SK-N-SH treated with all-trans-retinoic acid at 6 μM for 48 hours (cell line): Measurements from ENCODE around the gene BICC1.

ENCODE experiments used
- ATAC-seq: fragments of 200-7000 bp; cut with Tn5 transposase; 3 replicates; pipeline ENCODE4 v1.9.1; 2020; ENCODE audit warnings: mild to moderate bottlenecking, moderate library complexity
- BACH2 ChIP-seq: fragments of 250-450 bp; sonication (Bioruptor Pico); IDR thresholded peaks from 2 replicates; pipeline ENCODE4 v1.9.0; 2021; ENCODE audit warnings: mild to moderate bottlenecking, borderline replicate concordance
- CSDC2 ChIP-seq: fragments of 250-450 bp; sonication (Bioruptor Pico); IDR thresholded peaks from 2 replicates; pipeline ENCODE4 v1.5.0; 2020; ENCODE audit warnings: mild to moderate bottlenecking, moderate library complexity
- ESRRG ChIP-seq: fragments of 250-450 bp; sonication (Bioruptor Pico); IDR thresholded peaks from 2 replicates; pipeline ENCODE4 v1.6.1; 2021; ENCODE audit warnings: mild to moderate bottlenecking
- GLIS3 ChIP-seq: fragments of 250-450 bp; sonication (Bioruptor Pico); IDR thresholded peaks from 2 replicates; pipeline ENCODE4 v1.5.0; 2020; ENCODE audit warnings: mild to moderate bottlenecking, moderate library complexity
- ISL1 ChIP-seq: fragments of 250-450 bp; sonication (Bioruptor Pico); IDR thresholded peaks from 2 replicates; pipeline ENCODE4 v2.1.2; 2022; ENCODE audit warnings: mild to moderate bottlenecking, moderate library complexity
- PPARA ChIP-seq: fragments of 250-450 bp; sonication (Bioruptor Pico); IDR thresholded peaks from 2 replicates; pipeline ENCODE4 v1.5.0; 2020; ENCODE audit warnings: mild to moderate bottlenecking, borderline replicate concordance
- RARB ChIP-seq: fragments of 250-450 bp; sonication (Bioruptor Pico); IDR thresholded peaks from 2 replicates; pipeline ENCODE4 v1.8.0; 2021; ENCODE audit warnings: mild to moderate bottlenecking, moderate library complexity
- SNAI2 ChIP-seq: fragments of 250-450 bp; sonication (Bioruptor Pico); IDR thresholded peaks from 2 replicates; pipeline ENCODE4 v1.5.0; 2020; ENCODE audit warnings: mild to moderate bottlenecking, moderate library complexity
- TCF4 ChIP-seq: fragments of 250-450 bp; sonication (Bioruptor Pico); IDR thresholded peaks from 2 replicates; pipeline ENCODE4 v1.8.0; 2021; ENCODE audit warnings: mild to moderate bottlenecking, moderate library complexity, borderline replicate concordance
- TOX ChIP-seq: fragments of 250-450 bp; sonication (Bioruptor Pico); IDR thresholded peaks from 2 replicates; pipeline ENCODE4 v1.8.0; 2021; ENCODE audit warnings: mild to moderate bottlenecking, moderate library complexity, borderline replicate concordance
- ZFP3 ChIP-seq: fragments of 250-450 bp; sonication (Bioruptor Pico); IDR thresholded peaks from 2 replicates; pipeline ENCODE4 v1.5.0; 2020; ENCODE audit warnings: mild to moderate bottlenecking, moderate library complexity
- ZFP30 ChIP-seq: fragments of 450-650 bp; formaldehyde crosslinking; IDR thresholded peaks from 2 replicates; pipeline ENCODE4 v1.5.0; 2022; ENCODE audit warnings: mild to moderate bottlenecking, moderate library complexity
- ZNF565 ChIP-seq: fragments of 450-650 bp; formaldehyde crosslinking; conservative IDR thresholded peaks from 2 replicates; pipeline ENCODE4 v1.5.0; 2020; ENCODE audit warnings: low read depth, mild to moderate bottlenecking, moderate library complexity
- ZNF70 ChIP-seq: fragments of 450-650 bp; formaldehyde crosslinking; IDR thresholded peaks from 2 replicates; pipeline ENCODE4 v1.5.0; 2020; ENCODE audit warnings: mild to moderate bottlenecking, moderate library complexity
- ZNF8 ChIP-seq: fragments of 450-650 bp; formaldehyde crosslinking; IDR thresholded peaks from 2 replicates; pipeline ENCODE4 v1.5.0; 2020; ENCODE audit warnings: mild to moderate bottlenecking, moderate library complexity
- TF ChIP-seq, protein P1 (sequence below): fragments of 250-450 bp; sonication (Bioruptor Pico); IDR thresholded peaks from 2 replicates; pipeline ENCODE4 v1.8.0; 2020; ENCODE audit warnings: mild to moderate bottlenecking, moderate library complexity, borderline replicate concordance
- TF ChIP-seq, protein P2 (sequence below): fragments of 250-450 bp; sonication (Bioruptor Pico); IDR thresholded peaks from 2 replicates; pipeline ENCODE4 v1.8.0; 2021; ENCODE audit warnings: low read depth, mild to moderate bottlenecking, moderate library complexity, borderline replicate concordance
- TF ChIP-seq, protein P3 (sequence below): fragments of 250-450 bp; sonication (Bioruptor Pico); IDR thresholded peaks from 2 replicates; pipeline ENCODE4 v1.5.1; 2020; ENCODE audit warnings: low read depth, mild to moderate bottlenecking, moderate library complexity

The BICC1 gene

DNA sequence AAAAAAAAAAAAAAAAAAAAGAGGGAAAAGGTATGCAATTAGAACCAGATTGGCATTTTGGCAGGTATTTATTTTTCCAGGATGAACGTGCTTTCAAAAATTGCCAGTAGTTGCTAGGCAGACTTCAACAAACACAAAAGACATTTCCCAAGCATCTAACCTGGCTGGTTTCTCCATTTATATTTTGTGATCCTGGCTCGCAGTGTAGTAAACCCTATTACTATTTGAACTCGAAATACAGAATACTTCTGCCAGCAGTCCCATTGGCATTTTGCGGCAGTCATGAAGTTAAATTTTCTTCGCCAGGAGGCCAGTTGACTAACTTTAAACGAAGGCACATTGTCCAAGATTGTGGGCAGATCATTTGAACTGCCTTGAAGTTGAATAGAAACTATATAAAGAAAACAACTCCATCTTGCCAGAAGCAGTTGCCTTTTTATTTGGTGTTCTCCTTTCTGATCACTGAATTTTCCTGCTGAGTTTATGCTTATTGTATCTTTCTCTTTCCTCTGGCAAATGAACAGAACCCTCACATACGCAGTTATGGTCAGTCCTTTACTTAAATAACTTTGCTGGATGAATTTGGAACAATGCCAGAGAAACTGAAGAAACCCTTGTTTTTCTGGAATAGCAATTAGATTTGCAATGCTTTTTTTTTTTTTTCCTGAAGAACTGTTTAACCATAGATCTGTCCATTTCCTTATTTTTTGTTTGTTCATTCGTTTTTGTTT is 132.9 kb downstream of the BICC1 start:
- TF ChIP-seq CSDC2 (CRISPR knock-in tag) (no peak), RARB (CRISPR knock-in tag) (no peak), ESRRG (CRISPR knock-in tag) (no peak), ZFP30 (CRISPR knock-in tag) (no peak), ZNF565 (CRISPR knock-in tag) (no peak), TOX (CRISPR knock-in tag) (no peak)
- TF ChIP-seq, protein P1, sequence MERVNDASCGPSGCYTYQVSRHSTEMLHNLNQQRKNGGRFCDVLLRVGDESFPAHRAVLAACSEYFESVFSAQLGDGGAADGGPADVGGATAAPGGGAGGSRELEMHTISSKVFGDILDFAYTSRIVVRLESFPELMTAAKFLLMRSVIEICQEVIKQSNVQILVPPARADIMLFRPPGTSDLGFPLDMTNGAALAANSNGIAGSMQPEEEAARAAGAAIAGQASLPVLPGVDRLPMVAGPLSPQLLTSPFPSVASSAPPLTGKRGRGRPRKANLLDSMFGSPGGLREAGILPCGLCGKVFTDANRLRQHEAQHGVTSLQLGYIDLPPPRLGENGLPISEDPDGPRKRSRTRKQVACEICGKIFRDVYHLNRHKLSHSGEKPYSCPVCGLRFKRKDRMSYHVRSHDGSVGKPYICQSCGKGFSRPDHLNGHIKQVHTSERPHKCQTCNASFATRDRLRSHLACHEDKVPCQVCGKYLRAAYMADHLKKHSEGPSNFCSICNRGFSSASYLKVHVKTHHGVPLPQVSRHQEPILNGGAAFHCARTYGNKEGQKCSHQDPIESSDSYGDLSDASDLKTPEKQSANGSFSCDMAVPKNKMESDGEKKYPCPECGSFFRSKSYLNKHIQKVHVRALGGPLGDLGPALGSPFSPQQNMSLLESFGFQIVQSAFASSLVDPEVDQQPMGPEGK (CRISPR knock-in tag), result no peak
- TF ChIP-seq, protein P2, sequence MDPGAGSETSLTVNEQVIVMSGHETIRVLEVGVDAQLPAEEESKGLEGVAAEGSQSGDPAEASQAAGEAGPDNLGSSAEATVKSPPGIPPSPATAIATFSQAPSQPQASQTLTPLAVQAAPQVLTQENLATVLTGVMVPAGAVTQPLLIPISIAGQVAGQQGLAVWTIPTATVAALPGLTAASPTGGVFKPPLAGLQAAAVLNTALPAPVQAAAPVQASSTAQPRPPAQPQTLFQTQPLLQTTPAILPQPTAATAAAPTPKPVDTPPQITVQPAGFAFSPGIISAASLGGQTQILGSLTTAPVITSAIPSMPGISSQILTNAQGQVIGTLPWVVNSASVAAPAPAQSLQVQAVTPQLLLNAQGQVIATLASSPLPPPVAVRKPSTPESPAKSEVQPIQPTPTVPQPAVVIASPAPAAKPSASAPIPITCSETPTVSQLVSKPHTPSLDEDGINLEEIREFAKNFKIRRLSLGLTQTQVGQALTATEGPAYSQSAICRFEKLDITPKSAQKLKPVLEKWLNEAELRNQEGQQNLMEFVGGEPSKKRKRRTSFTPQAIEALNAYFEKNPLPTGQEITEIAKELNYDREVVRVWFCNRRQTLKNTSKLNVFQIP (CRISPR knock-in tag), result no peak
- TF ChIP-seq, protein P3, sequence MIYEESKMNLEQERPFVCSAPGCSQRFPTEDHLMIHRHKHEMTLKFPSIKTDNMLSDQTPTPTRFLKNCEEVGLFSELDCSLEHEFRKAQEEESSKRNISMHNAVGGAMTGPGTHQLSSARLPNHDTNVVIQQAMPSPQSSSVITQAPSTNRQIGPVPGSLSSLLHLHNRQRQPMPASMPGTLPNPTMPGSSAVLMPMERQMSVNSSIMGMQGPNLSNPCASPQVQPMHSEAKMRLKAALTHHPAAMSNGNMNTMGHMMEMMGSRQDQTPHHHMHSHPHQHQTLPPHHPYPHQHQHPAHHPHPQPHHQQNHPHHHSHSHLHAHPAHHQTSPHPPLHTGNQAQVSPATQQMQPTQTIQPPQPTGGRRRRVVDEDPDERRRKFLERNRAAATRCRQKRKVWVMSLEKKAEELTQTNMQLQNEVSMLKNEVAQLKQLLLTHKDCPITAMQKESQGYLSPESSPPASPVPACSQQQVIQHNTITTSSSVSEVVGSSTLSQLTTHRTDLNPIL (CRISPR knock-in tag), result no peak
- TF ChIP-seq, all 23 proteins: peak for 0
- no peak for ATAC-seq

DNA sequence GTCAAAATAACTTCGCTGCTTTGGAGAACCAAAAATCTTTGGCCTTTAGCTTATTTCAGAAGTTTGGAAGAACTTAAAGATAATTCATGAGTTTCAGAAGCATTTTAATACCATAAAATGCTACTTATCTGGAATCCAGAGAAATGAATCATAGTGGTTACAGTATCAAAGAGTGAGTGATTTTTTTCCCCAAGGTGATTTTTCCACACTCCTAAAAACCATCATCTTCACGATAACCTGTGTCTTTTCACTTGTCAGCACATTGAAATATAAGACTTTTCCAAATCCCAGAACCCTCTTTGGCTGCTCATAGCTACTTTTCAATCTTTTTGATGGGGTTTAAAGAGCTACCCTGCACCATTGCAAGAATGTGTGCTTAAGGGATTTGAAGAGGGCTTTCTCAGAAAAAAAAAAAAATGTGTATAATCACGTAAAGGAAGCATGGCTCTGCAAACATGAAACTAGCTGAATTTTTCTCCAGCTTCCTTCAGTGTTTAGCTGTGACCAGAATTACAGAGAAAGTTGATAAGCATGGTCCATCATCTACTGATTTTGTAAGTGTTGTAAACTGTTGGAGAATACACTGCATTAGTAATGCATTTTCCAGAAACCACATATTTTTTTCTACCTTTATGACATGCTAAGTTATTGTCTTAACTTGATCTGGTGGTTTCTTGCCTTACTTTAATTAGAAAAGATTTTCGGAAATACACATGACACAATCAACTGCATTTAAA is 134.9 kb downstream of the BICC1 start:
- TF ChIP-seq, protein P2 (CRISPR knock-in tag), result no peak
- no peak for TF ChIP-seq RARB (CRISPR knock-in tag)
- TF ChIP-seq ISL1 (CRISPR knock-in tag), result peak; percentile 92
- peak; percentile 10 for ATAC-seq

DNA sequence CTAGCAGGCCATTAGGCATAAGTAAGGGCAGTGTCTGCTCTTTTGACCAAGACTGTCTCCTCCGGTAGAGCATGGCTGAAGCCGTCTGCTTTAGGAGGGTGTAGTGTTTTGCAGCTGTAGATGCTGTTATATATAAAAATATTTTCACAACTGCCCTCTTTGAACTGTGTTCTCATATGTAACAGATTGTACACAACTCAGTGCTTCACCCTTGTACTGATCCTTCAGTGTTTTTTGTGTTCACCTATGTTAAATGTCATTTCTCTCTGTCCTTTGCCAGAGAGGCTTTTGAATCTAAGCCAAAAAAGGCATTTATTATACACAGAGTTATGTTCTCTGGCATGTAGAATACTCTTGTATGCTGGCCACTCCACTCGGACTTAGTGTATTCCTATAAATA is 135.5 kb downstream of the BICC1 start:
- peak; percentile 54 for ATAC-seq
- no peak for TF ChIP-seq RARB (CRISPR knock-in tag)
- TF ChIP-seq ZNF565 (CRISPR knock-in tag), result no peak
- TF ChIP-seq BACH2 (CRISPR knock-in tag), result no peak
- TF ChIP-seq, protein P1 (CRISPR knock-in tag), result no peak
- no peak for TF ChIP-seq ZFP3 (CRISPR knock-in tag)
- TF ChIP-seq CSDC2 (CRISPR knock-in tag), result no peak
- no peak for TF ChIP-seq ISL1 (CRISPR knock-in tag)
- TF ChIP-seq, protein P3 (CRISPR knock-in tag), result no peak
- no peak for TF ChIP-seq ZNF8 (CRISPR knock-in tag)

DNA sequence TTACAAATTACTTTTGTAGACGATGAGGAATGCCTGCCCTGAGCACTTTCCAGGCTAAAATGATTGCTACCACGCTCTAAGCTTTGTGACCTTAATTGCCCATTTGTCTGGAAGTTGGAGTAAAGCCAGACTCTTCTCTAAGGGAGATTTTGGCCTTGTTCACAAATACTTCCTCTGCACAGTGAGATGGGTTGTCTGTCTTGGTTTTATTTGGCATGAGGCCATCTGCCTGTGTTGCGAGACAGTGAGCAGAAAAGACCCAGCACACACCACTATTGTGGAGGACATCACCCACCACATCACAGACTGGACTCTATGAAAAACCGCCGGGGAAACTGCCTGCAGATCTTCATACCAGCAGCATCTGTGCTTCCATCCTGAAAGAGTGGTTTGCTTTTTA is 138.4 kb downstream of the BICC1 start:
- ATAC-seq, result peak; percentile 81
- no peak for TF ChIP-seq PPARA (CRISPR knock-in tag)
- no peak for TF ChIP-seq RARB (CRISPR knock-in tag)
- TF ChIP-seq ZFP3 (CRISPR knock-in tag), result 0 out of 2 replicates have a peak, but pooled peaks have one; percentile 50
- TF ChIP-seq ZNF70 (CRISPR knock-in tag), result no peak
- no peak for TF ChIP-seq ZNF8 (CRISPR knock-in tag)
- no peak for TF ChIP-seq ZNF565 (CRISPR knock-in tag)
- TF ChIP-seq ISL1 (CRISPR knock-in tag), result peak; percentile 98
- TF ChIP-seq SNAI2 (CRISPR knock-in tag), result 0 out of 2 replicates have a peak, but pooled peaks have one; percentile 63
- peak; percentile 72; the same call in 1 of the 2 replicates for TF ChIP-seq TCF4 (CRISPR knock-in tag)
- TF ChIP-seq ZFP30 (CRISPR knock-in tag), result no peak
- TF ChIP-seq, protein P1 (CRISPR knock-in tag), result 0 out of 2 replicates have a peak, but pooled peaks have one; percentile 43
- TF ChIP-seq, protein P3 (CRISPR knock-in tag), result no peak
- TF ChIP-seq GLIS3, result no peak
